ENCODE results near the gene TUBB2A. TPM values are rescaled to one million over a fixed set of nuclear protein-coding genes. Genes with fewer than 3 reads are reported as not detected.

TUBB2A gene
- total RNA-seq, 1 experiment from 2014 or later: 839 TPM

Other genes starting within 250 kb of the TUBB2A start
- gene SERPINB6, start 186.0 kb downstream of the TUBB2A start, total RNA-seq (2014; rRNA removed; shearing (Covaris generic)): 26.8 and 34.1 TPM in 2 replicates
- 40.5 and 76.0 TPM in 2 replicates for gene NQO2, start 157.7 kb downstream of the TUBB2A start, total RNA-seq (2014; rRNA removed; shearing (Covaris generic))
- 8.9 and 9.3 TPM in 2 replicates for gene RIPK1, start 89.0 kb downstream of the TUBB2A start, total RNA-seq (2014; rRNA removed; shearing (Covaris generic))
- gene BPHL, start 38.8 kb downstream of the TUBB2A start, total RNA-seq (2014; rRNA removed; shearing (Covaris generic)): 30.7 and 38.1 TPM in 2 replicates
- gene TUBB2B, start 70.1 kb upstream of the TUBB2A start, total RNA-seq (2014; rRNA removed; shearing (Covaris generic)): 1,817 and 1,848 TPM in 2 replicates
- 20.9 and 37.9 TPM in 2 replicates for gene PSMG4, start 101.4 kb upstream of the TUBB2A start, total RNA-seq (2014; rRNA removed; shearing (Covaris generic))